Central memory CD8-positive, alpha-beta T cell (primary cell): ENCODE results near the gene MEOX2.

Source experiments
- ATAC-seq: fragments of 150-1000 bp; cut with Tn5 transposase; replicated peaks from 2 replicates; pipeline ENCODE4 v1.10.0; 2022; ENCODE audit warnings: mild to moderate bottlenecking, moderate FRiP score, moderate number of reproducible peaks; ENCODE audit not compliant: poor library complexity, severe bottlenecking; ENCODE audit errors: extremely low read depth
- DNase-seq, 2 donors: peaks; one replicate each; pipeline ENCODE4 v3.0.0; 2021; ENCODE audit warnings: low spot score in 2 of 2
- H3K27ac Mint-ChIP-seq: one replicate; pipeline ENCODE4 v1.8.0; 2022; ENCODE audit warnings: low read depth, mild to moderate bottlenecking, moderate library complexity, mixed read lengths
- H3K27me3 Mint-ChIP-seq: one replicate; pipeline ENCODE4 v1.8.0; 2022; ENCODE audit warnings: mixed read lengths
- H3K36me3 Mint-ChIP-seq: one replicate; pipeline ENCODE4 v1.8.0; 2022; ENCODE audit warnings: mild to moderate bottlenecking, moderate library complexity, mixed read lengths; ENCODE audit not compliant: insufficient read depth
- H3K4me1 Mint-ChIP-seq: one replicate; pipeline ENCODE4 v1.8.0; 2022; ENCODE audit warnings: mixed read lengths
- H3K4me3 Mint-ChIP-seq: one replicate; pipeline ENCODE4 v1.8.0; 2022; ENCODE audit warnings: mild to moderate bottlenecking, moderate library complexity, mixed read lengths
- H3K9me3 Mint-ChIP-seq: one replicate; pipeline ENCODE4 v1.8.0; 2022; ENCODE audit warnings: mixed read lengths

MEOX2 gene

GRCh38 chr7:15675379-15675778 is 11.1 kb downstream of the MEOX2 start:
- H3K27ac Mint-ChIP-seq: no peak overlapping the region
- no peak for DNase-seq
- H3K36me3 Mint-ChIP-seq: no peaks in the 10 kb centered on the region
- no peak overlapping the region for H3K4me3 Mint-ChIP-seq
- no peaks in the 10 kb centered on the region for H3K27me3 Mint-ChIP-seq
- H3K4me1 Mint-ChIP-seq: no peaks in the 10 kb centered on the region
- no peak for ATAC-seq
- peaks cover 9% of the 10 kb centered on the region for H3K9me3 Mint-ChIP-seq

GRCh38 chr7:15674586-15674985 is 11.9 kb downstream of the MEOX2 start:
- Mint-ChIP-seq H3K27me3 (no peaks in the 10 kb centered on the region), H3K36me3 (no peaks in the 10 kb centered on the region), H3K9me3 (peaks cover 15% of the 10 kb centered on the region), H3K27ac (no peak overlapping the region), H3K4me1 (no peaks in the 10 kb centered on the region), H3K4me3 (no peak overlapping the region)
- ATAC-seq (no peak), DNase-seq (no peak)

- DNase-seq (no peak), ATAC-seq (no peak)
- H3K9me3 Mint-ChIP-seq: peaks cover 19% of the 10 kb centered on the region
- no peaks in the 10 kb centered on the region for H3K4me1 Mint-ChIP-seq
- no peaks in the 10 kb centered on the region for H3K27me3 Mint-ChIP-seq
- no peak overlapping the region for H3K4me3 Mint-ChIP-seq
- H3K27ac Mint-ChIP-seq: no peak overlapping the region
- H3K36me3 Mint-ChIP-seq: no peaks in the 10 kb centered on the region
Observed at GRCh38 chr7:15669443-15670090, 16.9 kb downstream of the MEOX2 start.

- no peaks in the 10 kb centered on the region for H3K36me3 Mint-ChIP-seq
- H3K4me1 Mint-ChIP-seq: no peaks in the 10 kb centered on the region
- H3K27ac Mint-ChIP-seq: no peak overlapping the region
- H3K27me3 Mint-ChIP-seq: no peaks in the 10 kb centered on the region
- ATAC-seq: no peak
- DNase-seq: no peak
- no peak overlapping the region for H3K4me3 Mint-ChIP-seq
- H3K9me3 Mint-ChIP-seq: peaks cover 12% of the 10 kb centered on the region
Observed at GRCh38 chr7:15667991-15668390, 18.5 kb downstream of the MEOX2 start.

- no peak overlapping the region for H3K27ac Mint-ChIP-seq
- no peak overlapping the region for H3K4me3 Mint-ChIP-seq
- H3K9me3 Mint-ChIP-seq: no peaks in the 10 kb centered on the region
- no peaks in the 10 kb centered on the region for H3K4me1 Mint-ChIP-seq
- no peak for DNase-seq
- H3K27me3 Mint-ChIP-seq: no peaks in the 10 kb centered on the region
- ATAC-seq: no peak
- no peaks in the 10 kb centered on the region for H3K36me3 Mint-ChIP-seq
Observed at GRCh38 chr7:15662451-15662850, 24.0 kb downstream of the MEOX2 start.

GRCh38 chr7:15658247-15658646 is 28.2 kb downstream of the MEOX2 start:
- Mint-ChIP-seq H3K27me3 (no peaks in the 10 kb centered on the region), H3K9me3 (peaks cover 5% of the 10 kb centered on the region), H3K27ac (no peak overlapping the region), H3K4me3 (no peak overlapping the region), H3K4me1 (no peaks in the 10 kb centered on the region), H3K36me3 (no peaks in the 10 kb centered on the region)
- ATAC-seq (no peak), DNase-seq (no peak)

- Mint-ChIP-seq H3K4me1 (no peaks in the 10 kb centered on the region), H3K27ac (no peak overlapping the region), H3K9me3 (peaks cover 24% of the 10 kb centered on the region), H3K4me3 (no peak overlapping the region), H3K36me3 (no peaks in the 10 kb centered on the region), H3K27me3 (no peaks in the 10 kb centered on the region)
- DNase-seq (no peak), ATAC-seq (no peak)
Observed at GRCh38 chr7:15652776-15653290, 33.6 kb downstream of the MEOX2 start.

GRCh38 chr7:15651693-15652092 is 34.8 kb downstream of the MEOX2 start:
- Mint-ChIP-seq H3K4me3 (no peak overlapping the region), H3K27me3 (no peaks in the 10 kb centered on the region), H3K4me1 (no peaks in the 10 kb centered on the region), H3K27ac (no peak overlapping the region), H3K9me3 (peaks cover 24% of the 10 kb centered on the region), H3K36me3 (no peaks in the 10 kb centered on the region)
- no peak for ATAC-seq
- no peak for DNase-seq

- no peak for ATAC-seq
- DNase-seq: no peak
- peaks cover 19% of the 10 kb centered on the region for H3K9me3 Mint-ChIP-seq
- H3K36me3 Mint-ChIP-seq: no peaks in the 10 kb centered on the region
- no peak overlapping the region for H3K27ac Mint-ChIP-seq
- H3K4me1 Mint-ChIP-seq: no peaks in the 10 kb centered on the region
- H3K4me3 Mint-ChIP-seq: no peak overlapping the region
- no peaks in the 10 kb centered on the region for H3K27me3 Mint-ChIP-seq
Observed at GRCh38 chr7:15650787-15651186, 35.7 kb downstream of the MEOX2 start.

- no peaks in the 10 kb centered on the region for H3K36me3 Mint-ChIP-seq
- H3K27me3 Mint-ChIP-seq: no peaks in the 10 kb centered on the region
- no peak overlapping the region for H3K4me3 Mint-ChIP-seq
- DNase-seq (no peak), ATAC-seq (no peak)
- no peak overlapping the region for H3K27ac Mint-ChIP-seq
- peaks cover 19% of the 10 kb centered on the region for H3K9me3 Mint-ChIP-seq
- H3K4me1 Mint-ChIP-seq: no peaks in the 10 kb centered on the region
Observed at GRCh38 chr7:15648461-15648961, 38.0 kb downstream of the MEOX2 start.

- Mint-ChIP-seq H3K27me3 (no peaks in the 10 kb centered on the region), H3K27ac (no peak overlapping the region), H3K36me3 (no peaks in the 10 kb centered on the region), H3K4me3 (no peak overlapping the region), H3K4me1 (no peaks in the 10 kb centered on the region), H3K9me3 (peaks cover 25% of the 10 kb centered on the region)
- ATAC-seq: no peak
- no peak for DNase-seq
Observed at GRCh38 chr7:15647309-15647708, 39.2 kb downstream of the MEOX2 start.

GRCh38 chr7:15643000-15643705 is 43.3 kb downstream of the MEOX2 start:
- H3K9me3 Mint-ChIP-seq: peaks cover 30% of the 10 kb centered on the region
- no peaks in the 10 kb centered on the region for H3K27me3 Mint-ChIP-seq
- DNase-seq (no peak), ATAC-seq (no peak)
- H3K36me3 Mint-ChIP-seq: no peaks in the 10 kb centered on the region
- H3K27ac Mint-ChIP-seq: no peak overlapping the region
- no peak overlapping the region for H3K4me3 Mint-ChIP-seq
- H3K4me1 Mint-ChIP-seq: no peaks in the 10 kb centered on the region

- Mint-ChIP-seq H3K4me3 (no peak overlapping the region), H3K9me3 (peaks cover 10% of the 10 kb centered on the region), H3K36me3 (no peaks in the 10 kb centered on the region), H3K27me3 (no peaks in the 10 kb centered on the region), H3K4me1 (no peaks in the 10 kb centered on the region), H3K27ac (no peak overlapping the region)
- DNase-seq (no peak), ATAC-seq (no peak)
Observed at GRCh38 chr7:15628876-15629275, 57.6 kb downstream of the MEOX2 start.
